Stomach (tissue), 9 donors: Measurements from ENCODE around the gene PNISR. TPM values are rescaled to one million over a fixed set of nuclear protein-coding genes. Genes with fewer than 3 reads are reported as not detected.
"Not testable (repeated sequence)": the region's sequence is repeated elsewhere in the genome, so short reads cannot be mapped to it uniquely, and the experiment has no call there.

ENCODE experiments used
- DNase-seq, 2 donors: peaks; one replicate each; pipeline versions ENCODE4 v3.0.0 to v3.0.0-alpha.2; 2013 to 2019
- H3K27ac ChIP-seq, 5 donors: fragments of 200-600 bp in 4 of 5; sonication (generic) in 4 of 5; one replicate each; pipeline ENCODE4 v1.5.1; 2013 to 2019; ENCODE audit warnings: mild to moderate bottlenecking in 1 of 5, moderate library complexity in 1 of 5
- H3K27me3 ChIP-seq, 3 donors: fragments of 200-600 bp; sonication (generic); one replicate each; pipeline ENCODE4 v1.5.1; 2017 to 2019; ENCODE audit warnings: mixed run types in 1 of 3
- H3K36me3 ChIP-seq, 4 donors: fragments of 200-600 bp; sonication (generic); 1 replicate in 3 of 4; 2 replicates in 1 of 4; pipeline ENCODE4 v1.5.1; 2016 to 2019
- H3K4me1 ChIP-seq, 4 donors: fragments of 200-600 bp; sonication (generic); one replicate each; pipeline ENCODE4 v1.5.1; 2016 to 2019
- H3K4me3 ChIP-seq, 4 donors: fragments of 200-600 bp; sonication (generic) in 3 of 4; one replicate each; pipeline ENCODE4 v1.5.1; 2016 to 2019; ENCODE audit warnings: mild to moderate bottlenecking in 1 of 4
- H3K9me3 ChIP-seq, 4 donors: fragments of 200-600 bp; sonication (generic); one replicate each; pipeline ENCODE4 v1.5.1; 2016 to 2019
- EP300 ChIP-seq: sonication (generic); formaldehyde crosslinking; IDR thresholded peaks from one replicate; pipeline ENCODE4 v1.6.1; 2017; ENCODE audit warnings: antibody characterized with exemption
- POLR2A ChIP-seq, 4 donors: fragments of 450-650 bp; IDR thresholded peaks; one replicate each; pipeline ENCODE4 v1.6.1; 2016; ENCODE audit warnings: antibody characterized with exemption in 4 of 4, control low read depth in 2 of 4, mild to moderate bottlenecking in 1 of 4, moderate library complexity in 1 of 4
- POLR2AphosphoS5 ChIP-seq, 3 donors: sonication (generic); formaldehyde crosslinking; IDR thresholded peaks; one replicate each; pipeline ENCODE4 v1.6.1; 2016; ENCODE audit warnings: antibody characterized with exemption in 3 of 3
- WGBS, 5 donors: extraction: QIAGEN DNeasy Blood & Tissue Kit in 3 of 5; methylation state at CpG; one replicate each; pipeline versions ENCODE4 v1.1.5 to v1.1.7; 2013 to 2018; 5-methylcytosine and 5-hydroxymethylcytosine counted together
- intact Hi-C: fragments of 100-400 bp; cut with DNase I; formaldehyde crosslinking; loops from one replicate; pipeline ENCODE4 v1.15.1; 2023; ENCODE audit warnings: low total_unique reads
- polyA plus RNA-seq, 3 donors: library from polyadenylated mRNA; stranded (reverse); fragments of 200-250 nt; gene quantifications; one replicate each; pipeline ENCODE4 v1.2.3, GENCODE V29; 2013
- total RNA-seq, 5 donors: library from RNA; depleted of rRNA; stranded (reverse); fragments of >200 nt; gene quantifications; one replicate each; pipeline versions ENCODE4 v1.1.0 to v1.2.3, GENCODE V29; 2014 to 2016
- TF ChIP-seq, protein P1 (sequence below), 7 experiments: fragments of 450-650 bp in 4 of 7; fragments of 200-600 bp in 3 of 7; sonication (generic) in 3 of 7; IDR thresholded peaks; one replicate each; pipeline ENCODE4 v1.5.1; 2016 to 2019; ENCODE audit warnings: antibody characterized with exemption in 7 of 7, control low read depth in 2 of 7, mild to moderate bottlenecking in 1 of 7
- donor health status: healthy with polysubstance abuse.
- donor health status: Bipolar disorder and iron deficiency.
- donor health status: healthy.

Gene PNISR
- total and polyA plus RNA-seq, 8 donors = 16.9 to 320 (median 116) TPM

DNA sequence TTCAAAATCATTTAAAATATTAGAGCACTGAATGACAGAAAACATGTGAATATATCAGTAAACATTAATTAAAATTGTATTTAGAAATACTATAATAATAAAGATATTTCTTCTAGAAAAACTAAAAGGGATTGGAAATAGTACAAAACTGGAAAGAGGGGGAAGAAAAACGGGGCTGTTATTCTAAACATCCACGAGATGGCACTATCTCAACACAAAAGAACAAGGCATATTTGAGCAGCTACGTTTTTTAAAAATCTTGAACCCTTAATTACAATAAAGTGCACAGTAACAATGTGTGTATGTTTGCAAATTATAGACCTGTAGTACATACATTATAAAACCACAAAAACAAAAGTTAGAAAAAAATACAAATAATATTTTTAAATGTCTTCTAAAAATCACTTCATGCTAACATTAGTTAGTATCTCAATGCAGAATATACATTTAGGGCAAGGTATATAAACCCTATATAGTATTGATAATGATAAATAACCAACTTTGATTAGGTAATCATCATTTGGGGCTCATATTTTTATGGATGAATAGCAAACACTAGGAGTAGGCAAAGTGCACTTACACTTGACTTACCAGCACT lies 42.5 kb upstream of the PNISR start:
- Histone ChIP-seq H3K9me3 (no peaks in the 10 kb centered on the region), H3K27me3 (no peaks in the 10 kb centered on the region), H3K36me3 (peaks cover 0 to 24% (median 14%) of the 10 kb centered on the region in 4 donors), H3K27ac (no peak overlapping the region), H3K4me1 (no peaks in the 10 kb centered on the region), H3K4me3 (no peak overlapping the region)
- peak in 1 of 2 donors; percentile 46 for DNase-seq
- intact Hi-C loops = loop anchor here (10.0 kb wide), 1 partner anchor 277 kb away; no protein-coding TSS in a partner anchor
- WGBS, 5 donors = 1 to 3% (median 2%) methylated on average over 3 of the region's 3 CpGs
- TF ChIP-seq, protein P1, sequence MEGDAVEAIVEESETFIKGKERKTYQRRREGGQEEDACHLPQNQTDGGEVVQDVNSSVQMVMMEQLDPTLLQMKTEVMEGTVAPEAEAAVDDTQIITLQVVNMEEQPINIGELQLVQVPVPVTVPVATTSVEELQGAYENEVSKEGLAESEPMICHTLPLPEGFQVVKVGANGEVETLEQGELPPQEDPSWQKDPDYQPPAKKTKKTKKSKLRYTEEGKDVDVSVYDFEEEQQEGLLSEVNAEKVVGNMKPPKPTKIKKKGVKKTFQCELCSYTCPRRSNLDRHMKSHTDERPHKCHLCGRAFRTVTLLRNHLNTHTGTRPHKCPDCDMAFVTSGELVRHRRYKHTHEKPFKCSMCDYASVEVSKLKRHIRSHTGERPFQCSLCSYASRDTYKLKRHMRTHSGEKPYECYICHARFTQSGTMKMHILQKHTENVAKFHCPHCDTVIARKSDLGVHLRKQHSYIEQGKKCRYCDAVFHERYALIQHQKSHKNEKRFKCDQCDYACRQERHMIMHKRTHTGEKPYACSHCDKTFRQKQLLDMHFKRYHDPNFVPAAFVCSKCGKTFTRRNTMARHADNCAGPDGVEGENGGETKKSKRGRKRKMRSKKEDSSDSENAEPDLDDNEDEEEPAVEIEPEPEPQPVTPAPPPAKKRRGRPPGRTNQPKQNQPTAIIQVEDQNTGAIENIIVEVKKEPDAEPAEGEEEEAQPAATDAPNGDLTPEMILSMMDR (IDR thresholded peaks at IDR 0.05) = peak in 4 of 7 experiments; percentile 34 to 63 (median 38)
- TF ChIP-seq POLR2A (IDR thresholded peaks at IDR 0.05) (no peak), POLR2AphosphoS5 (IDR thresholded peaks at IDR 0.05) (no peak)

GRCh38 chr6:99459133-99459532 lies 34.0 kb upstream of the PNISR start:
- H3K27me3 ChIP-seq, intact Hi-C loops, H3K4me1 ChIP-seq, H3K4me3 ChIP-seq, H3K9me3 ChIP-seq, DNase-seq, H3K27ac ChIP-seq: not testable (repeated sequence)
- WGBS, 5 donors = 92 to 100% (median 95%) methylated on average over 2 of the region's 2 CpGs
- H3K36me3 ChIP-seq = peaks cover 4 to 26% (median 20%) of the 10 kb centered on the region in 4 donors

GRCh38 chr6:99458319-99458718 lies 33.2 kb upstream of the PNISR start:
- peak in 1 of 2 donors; percentile 11 for DNase-seq
- intact Hi-C loops = no loop called here

GRCh38 chr6:99446076-99446475 lies 21.0 kb upstream of the PNISR start:
- Histone ChIP-seq H3K9me3 (no peaks in the 10 kb centered on the region), H3K27ac (no peak overlapping the region), H3K4me3 (no peak overlapping the region), H3K36me3 (peaks cover 0 to 18% (median 12%) of the 10 kb centered on the region in 4 donors), H3K4me1 (no peaks in the 10 kb centered on the region), H3K27me3 (no peaks in the 10 kb centered on the region)
- intact Hi-C loops = no loop called here
- no peak for DNase-seq
- TF ChIP-seq POLR2A (IDR thresholded peaks at IDR 0.05) (no peak), POLR2AphosphoS5 (IDR thresholded peaks at IDR 0.05) (no peak)
- WGBS, 5 donors = 84 to 90% (median 87%) methylated on average over 4 of the region's 4 CpGs

More at GRCh38 chr6:99458319-99458718, 33.2 kb upstream of the PNISR start:
- Histone ChIP-seq H3K9me3 (peaks cover 0 to 7% (median 3%) of the 10 kb centered on the region in 4 donors), H3K27me3 (no peaks in the 10 kb centered on the region), H3K4me1 (no peaks in the 10 kb centered on the region), H3K27ac (no peak overlapping the region), H3K4me3 (no peak overlapping the region), H3K36me3 (peaks cover 4 to 25% (median 13%) of the 10 kb centered on the region in 4 donors)
- 79 to 91% (median 83%) methylated on average over 2 of the region's 2 CpGs for WGBS, 5 donors
- TF ChIP-seq POLR2AphosphoS5 (IDR thresholded peaks at IDR 0.05) = no peak
- TF ChIP-seq EP300 = no peak
- TF ChIP-seq, protein P1 (IDR thresholded peaks at IDR 0.05) = no peak
- no peak for TF ChIP-seq POLR2A (IDR thresholded peaks at IDR 0.05)

DNA sequence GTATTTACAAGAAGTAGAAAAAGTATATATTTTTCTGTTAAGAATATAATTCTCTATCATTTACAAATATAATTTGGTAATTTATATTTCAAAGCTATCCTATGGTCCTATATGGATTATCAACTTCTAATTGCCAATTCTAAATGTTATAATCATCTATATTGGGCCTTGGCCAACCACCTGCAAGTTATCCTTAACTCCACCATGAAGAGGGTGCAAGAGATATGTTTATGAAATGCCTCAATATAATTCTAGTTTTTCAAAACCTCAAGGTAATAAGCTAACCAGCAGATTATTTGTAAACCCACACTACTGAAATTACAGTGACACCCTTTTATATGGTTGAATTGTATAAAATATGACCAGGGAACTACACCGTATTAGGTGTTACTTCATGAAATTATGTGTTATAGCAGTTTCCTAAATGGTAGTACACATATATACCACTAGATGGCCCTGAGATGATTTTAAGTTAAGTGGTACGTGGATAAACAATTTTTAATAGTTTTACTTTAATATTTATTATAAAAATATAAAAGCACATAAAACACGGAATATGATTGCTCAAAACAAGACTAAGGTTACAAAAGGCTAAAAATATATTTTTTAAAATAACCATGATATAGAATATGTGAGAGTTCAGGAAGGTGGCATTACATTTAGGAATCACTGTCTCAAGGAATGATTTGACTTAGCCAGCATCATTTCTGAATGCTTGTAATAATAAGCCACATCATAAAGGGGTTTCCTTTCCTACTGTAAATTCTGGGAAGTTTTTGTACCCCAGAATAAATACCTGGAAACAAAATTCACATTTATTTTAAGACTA lies 9.8 kb upstream of the PNISR start:
- peak in 1 of 2 donors; percentile 43 for DNase-seq

More for the DNA sequence above, 9.8 kb upstream of the PNISR start:
- TF ChIP-seq POLR2AphosphoS5 (IDR thresholded peaks at IDR 0.05) (no peak), POLR2A (IDR thresholded peaks at IDR 0.05) (no peak), EP300 (no peak)
- TF ChIP-seq, protein P1 (IDR thresholded peaks at IDR 0.05) = peak in 4 of 7 experiments; percentile 38 to 85 (median 71)
- no peak overlapping the region for H3K4me3 ChIP-seq
- H3K27me3 ChIP-seq = no peaks in the 10 kb centered on the region
- peaks cover 0 to 35% (median 24%) of the 10 kb centered on the region in 4 donors for H3K36me3 ChIP-seq
- intact Hi-C loops = no loop called here
- H3K4me1 ChIP-seq = peaks cover 0 to 11% (median 0%) of the 10 kb centered on the region in 4 donors
- H3K9me3 ChIP-seq = no peaks in the 10 kb centered on the region
- no peak overlapping the region for H3K27ac ChIP-seq
- WGBS, 5 donors = 5 to 10% (median 7%) methylated on average over 3 of the region's 3 CpGs
